GM18505 (cell line): ENCODE data around the gene KCNJ6.

Experiments used
- ATAC-seq: cut with Tn5 transposase; IDR thresholded peaks from one replicate; pipeline ENCODE4 v1.9.1; 2021; ENCODE audit not compliant: unreplicated experiment
- POLR2A ChIP-seq: IDR thresholded peaks from 4 replicates; pipeline ENCODE4 v1.6.1; 2011; ENCODE audit warnings: borderline replicate concordance; ENCODE audit not compliant: insufficient read depth, insufficient read length; ENCODE audit errors: extremely low read depth

Gene KCNJ6

DNA sequence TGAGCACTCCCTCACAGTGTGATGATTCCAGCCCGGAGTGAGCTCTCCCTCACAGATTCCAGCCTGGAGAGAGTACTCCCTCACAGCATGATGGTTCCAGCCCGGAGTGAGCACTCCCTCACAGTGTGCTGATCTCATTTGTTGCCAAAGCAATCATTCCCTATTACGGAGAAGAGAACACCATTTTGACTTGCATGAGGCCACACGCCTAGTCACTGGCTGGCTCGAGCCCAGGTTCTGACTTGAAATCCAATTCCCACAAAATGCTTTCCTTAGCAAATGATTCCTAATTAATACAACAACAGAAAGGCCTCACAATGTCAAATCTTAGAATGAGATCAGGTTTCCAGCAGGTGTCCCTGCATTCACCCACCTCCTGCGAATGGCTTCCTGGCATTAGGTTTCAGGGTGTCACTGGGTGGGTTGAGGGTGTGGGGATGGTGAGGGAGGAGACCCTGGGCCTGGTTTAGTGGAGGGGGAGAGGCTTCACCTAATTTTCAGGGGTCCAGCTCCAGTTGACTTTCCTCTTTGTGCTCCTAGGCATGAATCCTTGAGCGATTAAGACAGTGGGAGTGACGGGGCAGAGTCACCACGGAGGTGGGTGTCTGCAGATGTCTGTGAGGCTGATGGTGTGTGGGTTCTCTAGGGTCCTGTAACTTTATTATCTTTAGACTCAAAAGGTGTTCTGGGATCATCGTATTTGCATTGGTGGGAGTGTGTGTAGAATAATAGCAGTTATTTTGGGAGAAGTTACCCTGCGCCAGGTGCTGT is 158.5 kb downstream of the KCNJ6 start:
- ATAC-seq = no peak
- no peak for TF ChIP-seq POLR2A

GRCh38 chr21:37753122-37753599 is 163.1 kb downstream of the KCNJ6 start:
- no peak for TF ChIP-seq POLR2A
- ATAC-seq = no peak

DNA sequence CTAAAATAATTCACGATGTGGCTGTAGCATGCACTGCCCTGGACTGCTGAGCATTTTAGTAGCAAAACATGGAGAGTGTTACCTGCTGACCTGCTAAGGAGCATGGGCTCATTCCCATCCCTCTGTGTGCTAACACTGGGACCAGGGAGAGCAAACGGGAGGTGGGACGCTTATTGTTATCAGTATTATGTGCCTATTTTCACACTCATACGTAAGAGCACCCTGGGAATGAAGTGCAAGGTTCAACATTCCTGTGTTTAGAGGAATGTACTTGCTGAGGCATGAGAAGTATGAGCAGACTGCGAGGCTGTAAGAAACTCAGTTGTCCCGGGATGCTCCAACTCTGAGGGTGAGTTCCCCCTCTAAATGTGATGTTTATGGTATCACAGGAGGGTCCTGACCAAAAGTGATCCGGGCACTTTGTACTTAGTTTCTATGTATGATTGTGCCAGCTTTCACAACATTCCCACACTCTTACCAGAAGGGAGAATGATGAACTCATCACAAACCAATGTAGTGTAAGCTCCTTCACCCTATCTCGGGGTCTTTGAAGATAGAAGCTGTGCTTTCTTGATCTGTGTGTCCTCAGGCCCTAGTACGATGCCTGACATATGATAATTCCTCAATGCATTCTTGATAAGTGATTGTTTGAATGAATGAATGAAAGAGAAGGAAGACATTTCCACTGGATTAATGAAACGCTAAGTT is 164.8 kb downstream of the KCNJ6 start:
- TF ChIP-seq POLR2A = no peak
- no peak for ATAC-seq

- TF ChIP-seq POLR2A = no peak
- no peak for ATAC-seq
These were observed 167.1 kb downstream of the KCNJ6 start for GRCh38 chr21:37749132-37749531.

DNA sequence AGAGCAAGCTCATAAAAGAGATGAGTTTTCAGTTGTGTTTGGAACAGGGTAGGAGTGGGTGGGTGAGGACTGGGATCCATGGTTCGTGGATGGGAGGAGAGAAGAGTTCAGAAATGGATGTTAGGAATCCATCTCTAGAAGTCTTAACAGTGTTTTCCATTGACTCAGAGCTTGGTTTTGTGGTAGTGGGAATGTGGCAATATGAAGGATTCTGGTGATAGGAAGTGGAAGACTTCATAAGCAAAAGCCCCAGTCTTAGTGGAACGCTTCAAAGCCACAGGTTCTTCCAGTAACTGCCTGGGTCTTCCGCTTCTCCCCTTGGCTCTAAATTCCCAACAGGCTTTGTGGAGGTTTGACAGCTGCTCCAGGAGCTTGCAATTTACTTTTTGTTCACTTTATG is 167.9 kb downstream of the KCNJ6 start:
- ATAC-seq = no peak
- no peak for TF ChIP-seq POLR2A

- TF ChIP-seq POLR2A = no peak
These were observed 169.4 kb downstream of the KCNJ6 start for GRCh38 chr21:37746849-37747248.

DNA sequence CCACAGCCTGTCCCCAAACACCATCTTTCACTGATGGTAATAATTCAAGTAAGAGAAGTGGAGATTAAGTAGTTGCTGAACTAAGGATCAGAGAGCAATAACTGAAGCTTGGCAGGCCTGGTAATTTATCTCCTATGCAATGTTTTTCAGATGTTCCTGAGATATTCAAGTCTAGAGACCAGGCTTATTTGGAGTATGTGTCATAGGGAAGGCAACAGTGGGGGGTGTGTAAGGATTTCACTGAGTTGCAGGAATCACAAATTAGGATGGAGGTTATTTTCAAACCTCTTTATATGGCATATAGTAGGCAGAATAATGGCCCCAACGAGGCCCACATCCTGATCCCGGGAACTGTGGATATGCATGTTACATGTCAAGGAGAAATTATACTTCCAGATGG is 171.7 kb downstream of the KCNJ6 start:
- ATAC-seq = no peak
- no peak for TF ChIP-seq POLR2A

More at GRCh38 chr21:37746849-37747248, 169.4 kb downstream of the KCNJ6 start:
- no peak for ATAC-seq

DNA sequence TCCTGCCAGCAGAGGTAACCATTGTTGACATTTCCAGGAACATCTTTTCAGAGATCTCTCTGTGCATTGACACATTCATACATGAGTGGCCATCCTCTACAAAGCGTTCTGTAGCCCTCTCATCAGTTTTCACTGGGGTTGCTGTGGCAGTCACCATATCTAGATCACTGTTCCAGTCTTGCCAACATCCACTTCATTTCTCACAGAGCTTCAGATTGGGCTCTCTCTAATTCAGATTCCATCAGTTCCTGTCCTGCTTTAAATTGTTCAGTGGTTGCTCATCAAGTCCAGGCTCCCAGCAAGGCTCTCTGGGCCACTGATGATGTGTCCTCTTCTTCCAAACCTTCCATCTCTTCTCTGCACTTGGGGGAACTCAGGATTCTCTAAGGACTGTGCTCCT is 173.7 kb downstream of the KCNJ6 start:
- no peak for ATAC-seq
- TF ChIP-seq POLR2A = no peak

DNA sequence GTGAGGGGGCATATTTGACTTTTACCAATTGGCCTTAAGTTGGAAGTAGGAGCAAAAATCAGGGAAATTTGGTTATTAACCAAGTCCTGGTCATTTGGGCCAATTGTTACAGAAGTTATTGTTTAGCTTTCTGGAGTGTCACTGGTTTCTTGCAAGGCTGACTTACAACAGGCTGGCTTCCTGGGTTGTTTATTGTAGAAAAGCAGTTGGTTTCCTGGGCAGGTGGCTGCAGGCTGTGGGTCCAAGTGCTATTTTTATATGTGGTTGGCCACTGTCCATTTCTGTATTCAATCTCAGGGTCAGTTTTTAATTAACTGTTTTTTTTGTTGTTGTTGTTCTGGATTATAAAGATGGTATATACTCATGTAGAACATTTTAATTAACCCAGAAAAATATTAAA is 174.1 kb downstream of the KCNJ6 start:
- no peak for ATAC-seq
- TF ChIP-seq POLR2A = no peak

GRCh38 chr21:37737996-37738395 is 178.3 kb downstream of the KCNJ6 start:
- TF ChIP-seq POLR2A = no peak
- no peak for ATAC-seq

GRCh38 chr21:37737507-37737906 is 178.8 kb downstream of the KCNJ6 start:
- TF ChIP-seq POLR2A = no peak
- ATAC-seq = no peak

GRCh38 chr21:37734846-37735245 is 181.4 kb downstream of the KCNJ6 start:
- TF ChIP-seq POLR2A = no peak
- no peak for ATAC-seq

- no peak for ATAC-seq
- TF ChIP-seq POLR2A = no peak
These were observed 183.3 kb downstream of the KCNJ6 start for GRCh38 chr21:37732927-37733326.

DNA sequence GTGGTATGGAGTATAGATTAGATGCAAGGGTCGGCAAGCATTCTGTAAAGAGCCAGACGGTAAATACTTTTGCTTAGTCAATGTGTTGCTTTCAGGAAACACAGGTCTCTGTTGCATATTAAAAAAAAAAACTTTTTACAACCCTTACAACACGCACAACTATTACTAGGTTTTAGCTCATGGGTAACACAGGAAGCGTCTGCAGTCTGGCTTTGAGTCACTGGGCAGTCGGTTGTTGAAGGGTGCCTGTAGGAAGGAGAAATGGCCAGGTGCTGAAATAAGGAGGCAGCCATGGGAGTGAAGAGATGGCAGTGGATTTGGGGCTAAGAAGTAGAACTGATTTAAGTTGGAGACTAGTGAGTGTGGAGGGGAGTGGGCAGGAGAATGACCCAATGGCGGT is 192.1 kb downstream of the KCNJ6 start:
- ATAC-seq = no peak
- no peak for TF ChIP-seq POLR2A
